ENCODE results near the gene RCOR1. TPM values are rescaled to one million over a fixed set of nuclear protein-coding genes. Genes with fewer than 3 reads are reported as not detected.

RCOR1 gene
- total and polyA plus RNA-seq, 2 of the 4 experiments (the other 2 are of a cell fraction) = 9.0 to 11.2 TPM

GRCh38 chr14:102752239-102752847 is 159.9 kb downstream of the RCOR1 start:
- Histone ChIP-seq H4K5ac (ENCODE audit: low read depth, low read length) (no peak overlapping the region), H2AFZ (replicated peaks; ENCODE audit: low read length, poor library complexity) (no peak overlapping the region), H3K18ac (ENCODE audit: low read depth, low read length) (no peak overlapping the region), H3K9me3 (ENCODE audit: control insufficient read depth, insufficient read depth, low read length) (no peaks in the 10 kb centered on the region; the same call in 1 of the 2 replicates), H2BK120ac (ENCODE audit: low read depth, low read length) (no peak overlapping the region), H3K36me3 (ENCODE audit: control insufficient read depth, insufficient read depth, low read length) (no peaks in the 10 kb centered on the region), H3K27me3 (ENCODE audit: control insufficient read depth, insufficient read depth, low read length) (no peaks in the 10 kb centered on the region), H2BK20ac (ENCODE audit: low read depth, low read length) (no peak overlapping the region), H3K4me1 (ENCODE audit: control insufficient read depth, insufficient read depth, low read length) (no peaks in the 10 kb centered on the region), H2BK15ac (ENCODE audit: low read depth, low read length) (no peak overlapping the region), H4K20me1 (ENCODE audit: insufficient read depth, low read length) (no peaks in the 10 kb centered on the region; the same call in 1 of the 2 replicates), H3K79me1 (ENCODE audit: low read depth in 1 of 2, low read length in 2 of 2) (no peaks in the 10 kb centered on the region), H3K56ac (ENCODE audit: extremely low read depth, insufficient read depth, low read length) (no peak overlapping the region), H3K27ac (ENCODE audit: insufficient read depth, low read length) (no peak overlapping the region), H3K14ac (replicated peaks; ENCODE audit: low read depth, low read length) (no peak overlapping the region), H3K23ac (ENCODE audit: low read depth, low read length) (no peak overlapping the region), H3K9me1 (ENCODE audit: insufficient read depth, low read length) (no peaks in the 10 kb centered on the region; the same call in 1 of the 2 replicates), H3K4ac (ENCODE audit: low read depth, low read length) (no peak overlapping the region), H2AK9ac (replicated peaks; ENCODE audit: low read depth, low read length, poor library complexity) (no peak overlapping the region), H4K91ac (ENCODE audit: insufficient read depth, low read depth, low read length) (no peak overlapping the region), H2BK5ac (ENCODE audit: low read depth, low read length, poor library complexity, severe bottlenecking) (no peak overlapping the region), H2AK5ac (ENCODE audit: low read depth, low read length) (no peak overlapping the region), H3K9ac (ENCODE audit: low read depth, low read length) (no peak overlapping the region), H4K8ac (ENCODE audit: low read depth in 2 of 2, low read length in 2 of 2) (no peak overlapping the region), H3K4me3 (ENCODE audit: insufficient read depth, low read depth, low read length) (no peak overlapping the region), H3K4me2 (ENCODE audit: low read depth, low read length) (no peak overlapping the region)
- in situ Hi-C loops (cut with MboI; ENCODE audit: low sequenced_read_pairs) = no loop called here
- dilution Hi-C loops (cut with HindIII; ENCODE audit: low sequenced_read_pairs, unreplicated experiment) = no loop called here
- DNase-seq (no peak), ATAC-seq (ENCODE audit: low read depth) (no peak)
- 72% methylated on average over 4 of the region's 14 CpGs; no CpG with 5 or more reads in 1 of the 2 experiments for WGBS, 2 experiments (ENCODE audit: extremely low coverage in 2 of 2, insufficient read length in 1 of 2)
- CTCF ChIA-PET = interaction anchor here (0.6 kb wide), 1 partner anchor 51 kb away, joined by 3 read pairs; no protein-coding TSS in a partner anchor
- intact Hi-C loops (cut with micrococcal nuclease) = no loop called here
- POLR2A ChIA-PET (ENCODE audit: unreplicated experiment) = no interaction called here
- BruUV-seq (replicated peaks) = no TSS peak
- TF ChIP-seq MAZ (IDR thresholded peaks at IDR 0.05; ENCODE audit: borderline replicate concordance, low read depth, low read length) = no peak
- no peak for TF ChIP-seq RCOR1 (IDR thresholded peaks at IDR 0.05; ENCODE audit: insufficient replicate concordance, low read length)
- no peak for TF ChIP-seq MAFK (IDR thresholded peaks at IDR 0.05; ENCODE audit: low read depth, low read length)
- TF ChIP-seq CHD1 (IDR thresholded peaks at IDR 0.05; ENCODE audit: low read depth, low read length) = no peak
- TF ChIP-seq CEBPB (IDR thresholded peaks at IDR 0.05; ENCODE audit: low read depth, low read length) = no peak
- no peak for TF ChIP-seq BHLHE40 (IDR thresholded peaks at IDR 0.05; ENCODE audit: low read depth, low read length)
- no peak for TF ChIP-seq RAD21 (IDR thresholded peaks at IDR 0.05; ENCODE audit: low read length)
- no peak for TF ChIP-seq ELK1 (IDR thresholded peaks at IDR 0.05; ENCODE audit: borderline replicate concordance, low read depth, low read length)
- TF ChIP-seq RFX5 (IDR thresholded peaks at IDR 0.05; ENCODE audit: low read depth, low read length) = no peak
- TF ChIP-seq MXI1 (IDR thresholded peaks at IDR 0.05; ENCODE audit: borderline replicate concordance, low read depth, low read length) = no peak
- no peak for TF ChIP-seq SMC3 (IDR thresholded peaks at IDR 0.05; ENCODE audit: low read depth, low read length)
- no peak for TF ChIP-seq NFE2L2 (IDR thresholded peaks at IDR 0.05; ENCODE audit: low read depth, low read length)
- no peak for TF ChIP-seq POLR2A (IDR thresholded peaks at IDR 0.05; ENCODE audit: low read depth, low read length)
- no peak for TF ChIP-seq USF2 (IDR thresholded peaks at IDR 0.05; ENCODE audit: low read depth, low read length)
- no peak for TF ChIP-seq FOS (IDR thresholded peaks at IDR 0.05; ENCODE audit: low read depth, low read length)
